ENCODE data around the gene TBX18.

Gene TBX18

DNA sequence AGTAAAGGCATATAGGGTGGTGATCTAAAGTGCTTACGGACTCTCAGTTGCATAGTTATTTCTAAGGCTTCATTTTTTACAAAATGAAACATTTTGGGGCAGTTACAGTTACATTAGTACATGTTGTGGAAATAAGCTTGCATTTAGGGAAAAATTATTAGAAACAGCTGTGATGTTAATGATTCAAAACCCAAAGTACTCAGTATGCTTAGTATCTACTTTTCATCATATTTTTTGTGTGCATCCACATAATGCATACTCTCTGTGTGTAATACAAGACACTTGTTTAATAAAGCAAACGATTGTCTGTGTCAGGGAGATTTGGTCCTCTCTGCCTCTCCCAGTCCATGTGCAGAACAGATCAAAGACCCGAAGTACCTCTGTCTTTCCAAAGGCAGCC lies 11.4 kb upstream of the TBX18 start:
- TF ChIP-seq YY1 (IDR thresholded peaks at IDR 0.05; ENCODE audit: low read depth) = no peak
- no peak for TF ChIP-seq EP300 (IDR thresholded peaks at IDR 0.05; ENCODE audit: borderline replicate concordance)
- no peak for TF ChIP-seq CEBPB (IDR thresholded peaks at IDR 0.05)
- TF ChIP-seq ZBTB7A (IDR thresholded peaks at IDR 0.05; ENCODE audit: low read depth) = no peak
- TF ChIP-seq TEAD4 (IDR thresholded peaks at IDR 0.05) = no peak
- no peak for TF ChIP-seq TAF1 (IDR thresholded peaks at IDR 0.05; ENCODE audit: low read depth)
- TF ChIP-seq, protein P1, sequence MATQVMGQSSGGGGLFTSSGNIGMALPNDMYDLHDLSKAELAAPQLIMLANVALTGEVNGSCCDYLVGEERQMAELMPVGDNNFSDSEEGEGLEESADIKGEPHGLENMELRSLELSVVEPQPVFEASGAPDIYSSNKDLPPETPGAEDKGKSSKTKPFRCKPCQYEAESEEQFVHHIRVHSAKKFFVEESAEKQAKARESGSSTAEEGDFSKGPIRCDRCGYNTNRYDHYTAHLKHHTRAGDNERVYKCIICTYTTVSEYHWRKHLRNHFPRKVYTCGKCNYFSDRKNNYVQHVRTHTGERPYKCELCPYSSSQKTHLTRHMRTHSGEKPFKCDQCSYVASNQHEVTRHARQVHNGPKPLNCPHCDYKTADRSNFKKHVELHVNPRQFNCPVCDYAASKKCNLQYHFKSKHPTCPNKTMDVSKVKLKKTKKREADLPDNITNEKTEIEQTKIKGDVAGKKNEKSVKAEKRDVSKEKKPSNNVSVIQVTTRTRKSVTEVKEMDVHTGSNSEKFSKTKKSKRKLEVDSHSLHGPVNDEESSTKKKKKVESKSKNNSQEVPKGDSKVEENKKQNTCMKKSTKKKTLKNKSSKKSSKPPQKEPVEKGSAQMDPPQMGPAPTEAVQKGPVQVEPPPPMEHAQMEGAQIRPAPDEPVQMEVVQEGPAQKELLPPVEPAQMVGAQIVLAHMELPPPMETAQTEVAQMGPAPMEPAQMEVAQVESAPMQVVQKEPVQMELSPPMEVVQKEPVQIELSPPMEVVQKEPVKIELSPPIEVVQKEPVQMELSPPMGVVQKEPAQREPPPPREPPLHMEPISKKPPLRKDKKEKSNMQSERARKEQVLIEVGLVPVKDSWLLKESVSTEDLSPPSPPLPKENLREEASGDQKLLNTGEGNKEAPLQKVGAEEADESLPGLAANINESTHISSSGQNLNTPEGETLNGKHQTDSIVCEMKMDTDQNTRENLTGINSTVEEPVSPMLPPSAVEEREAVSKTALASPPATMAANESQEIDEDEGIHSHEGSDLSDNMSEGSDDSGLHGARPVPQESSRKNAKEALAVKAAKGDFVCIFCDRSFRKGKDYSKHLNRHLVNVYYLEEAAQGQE (IDR thresholded peaks at IDR 0.05; ENCODE audit: low read depth) = no peak
- no peak for TF ChIP-seq RAD21 (IDR thresholded peaks at IDR 0.05; ENCODE audit: low read depth)
- TF ChIP-seq FOXM1 (IDR thresholded peaks at IDR 0.05; ENCODE audit: borderline replicate concordance, low read depth) = no peak
- TF ChIP-seq MAX (IDR thresholded peaks at IDR 0.05) = no peak
- no peak for TF ChIP-seq TCF12 (IDR thresholded peaks at IDR 0.05; ENCODE audit: low read depth)
- TF ChIP-seq CREB1 (IDR thresholded peaks at IDR 0.05; ENCODE audit: low read depth) = no peak
- no peak for TF ChIP-seq NFIC (IDR thresholded peaks at IDR 0.05)
- TF ChIP-seq, protein P2, sequence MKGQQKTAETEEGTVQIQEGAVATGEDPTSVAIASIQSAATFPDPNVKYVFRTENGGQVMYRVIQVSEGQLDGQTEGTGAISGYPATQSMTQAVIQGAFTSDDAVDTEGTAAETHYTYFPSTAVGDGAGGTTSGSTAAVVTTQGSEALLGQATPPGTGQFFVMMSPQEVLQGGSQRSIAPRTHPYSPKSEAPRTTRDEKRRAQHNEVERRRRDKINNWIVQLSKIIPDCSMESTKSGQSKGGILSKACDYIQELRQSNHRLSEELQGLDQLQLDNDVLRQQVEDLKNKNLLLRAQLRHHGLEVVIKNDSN (IDR thresholded peaks at IDR 0.05) = no peak
- no peak for TF ChIP-seq EGR1 (IDR thresholded peaks at IDR 0.05)

DNA sequence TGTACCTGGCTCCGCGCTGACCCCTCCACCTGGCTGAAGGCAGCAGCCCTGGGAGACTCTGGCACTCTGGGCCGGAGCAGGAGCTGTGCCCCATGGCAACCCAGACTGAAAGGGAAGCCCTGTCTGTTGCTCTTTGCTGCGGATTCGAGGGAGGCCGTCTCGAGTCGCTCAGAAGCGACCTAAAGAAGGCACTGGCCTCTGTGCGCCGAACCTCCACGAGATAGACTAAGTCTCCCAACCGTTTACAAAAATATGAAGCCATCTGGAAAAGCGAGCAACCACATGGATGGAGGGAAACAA lies 10.5 kb upstream of the TBX18 start:
- TF ChIP-seq TEAD4 (IDR thresholded peaks at IDR 0.05) (no peak), FOXM1 (IDR thresholded peaks at IDR 0.05; ENCODE audit: borderline replicate concordance, low read depth) (no peak), MAX (IDR thresholded peaks at IDR 0.05) (no peak), EGR1 (IDR thresholded peaks at IDR 0.05) (no peak), TCF12 (IDR thresholded peaks at IDR 0.05; ENCODE audit: low read depth) (no peak), YY1 (IDR thresholded peaks at IDR 0.05; ENCODE audit: low read depth) (no peak), TAF1 (IDR thresholded peaks at IDR 0.05; ENCODE audit: low read depth) (no peak), NFIC (IDR thresholded peaks at IDR 0.05) (no peak), CEBPB (IDR thresholded peaks at IDR 0.05) (no peak)
- TF ChIP-seq, protein P1 (IDR thresholded peaks at IDR 0.05; ENCODE audit: low read depth) = no peak

- TF ChIP-seq TEAD4 (IDR thresholded peaks at IDR 0.05) = no peak
- peak; percentile 38; the same call in 1 of the 2 replicates for TF ChIP-seq RAD21 (IDR thresholded peaks at IDR 0.05; ENCODE audit: low read depth)
- no peak for TF ChIP-seq EGR1 (IDR thresholded peaks at IDR 0.05)
- TF ChIP-seq, protein P1 (IDR thresholded peaks at IDR 0.05; ENCODE audit: low read depth) = no peak
- TF ChIP-seq TCF12 (IDR thresholded peaks at IDR 0.05; ENCODE audit: low read depth) = no peak
- no peak; the same call in 1 of the 2 replicates for TF ChIP-seq MAX (IDR thresholded peaks at IDR 0.05)
Observed at GRCh38 chr6:84774157-84774984, 10.0 kb upstream of the TBX18 start.

DNA sequence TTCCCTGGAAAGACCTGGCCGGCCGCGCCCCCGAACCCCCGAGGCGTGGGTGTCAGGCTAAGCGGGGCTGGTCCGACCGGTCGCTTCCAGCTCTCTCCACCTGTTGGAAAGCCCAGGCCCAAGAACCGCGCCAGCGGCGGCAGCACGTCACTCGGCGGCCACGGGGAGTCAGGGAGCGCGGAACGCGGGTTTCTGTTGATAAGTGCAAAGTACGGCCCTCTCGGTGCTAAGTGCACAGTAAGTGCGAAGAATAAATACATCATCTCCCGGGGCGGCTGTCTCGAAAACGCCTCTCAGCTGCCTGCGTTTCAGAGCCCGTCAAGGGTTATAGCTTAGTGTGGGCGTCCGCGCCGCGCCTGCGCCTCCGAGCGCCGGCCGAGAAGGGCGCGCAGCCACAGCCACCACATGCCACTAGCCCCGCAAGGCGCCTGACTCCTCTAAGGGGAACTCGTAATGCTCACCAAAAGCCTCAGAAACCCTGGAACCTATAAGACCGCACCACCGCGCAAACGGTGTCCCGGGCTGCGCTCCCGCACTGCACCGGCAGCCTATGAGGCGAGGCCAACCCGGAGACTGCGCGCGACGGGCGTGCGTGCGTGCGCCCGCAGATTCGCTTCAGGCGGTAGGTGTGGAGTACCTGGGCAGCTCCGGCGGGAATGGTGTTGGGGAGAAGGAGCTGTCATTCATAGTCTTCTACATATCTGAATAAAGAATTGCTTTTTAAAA lies 9.2 kb upstream of the TBX18 start:
- TF ChIP-seq CEBPB (IDR thresholded peaks at IDR 0.05) (no peak), MAX (IDR thresholded peaks at IDR 0.05) (peak; percentile 77)
